Suprapubic skin (tissue), 4 donors: ENCODE data around the gene DNAH17.

Experiments
- EP300 ChIP-seq: sonication (generic); formaldehyde crosslinking; IDR thresholded peaks from one replicate; pipeline ENCODE4 v1.6.1; 2017; ENCODE audit warnings: antibody characterized with exemption
- POLR2AphosphoS5 ChIP-seq, 3 donors: sonication (generic); formaldehyde crosslinking; IDR thresholded peaks; one replicate each; pipeline ENCODE4 v1.6.1; 2017; ENCODE audit warnings: antibody characterized with exemption in 3 of 3
- TF ChIP-seq, protein P1 (sequence below), 2 donors: fragments of 200-600 bp in 1 of 2; fragments of 450-650 bp in 1 of 2; sonication (generic) in 1 of 2; IDR thresholded peaks; one replicate each; pipeline ENCODE4 v1.5.1; 2016 to 2019; ENCODE audit warnings: antibody characterized with exemption in 2 of 2, mild to moderate bottlenecking in 1 of 2, moderate library complexity in 1 of 2

DNA sequence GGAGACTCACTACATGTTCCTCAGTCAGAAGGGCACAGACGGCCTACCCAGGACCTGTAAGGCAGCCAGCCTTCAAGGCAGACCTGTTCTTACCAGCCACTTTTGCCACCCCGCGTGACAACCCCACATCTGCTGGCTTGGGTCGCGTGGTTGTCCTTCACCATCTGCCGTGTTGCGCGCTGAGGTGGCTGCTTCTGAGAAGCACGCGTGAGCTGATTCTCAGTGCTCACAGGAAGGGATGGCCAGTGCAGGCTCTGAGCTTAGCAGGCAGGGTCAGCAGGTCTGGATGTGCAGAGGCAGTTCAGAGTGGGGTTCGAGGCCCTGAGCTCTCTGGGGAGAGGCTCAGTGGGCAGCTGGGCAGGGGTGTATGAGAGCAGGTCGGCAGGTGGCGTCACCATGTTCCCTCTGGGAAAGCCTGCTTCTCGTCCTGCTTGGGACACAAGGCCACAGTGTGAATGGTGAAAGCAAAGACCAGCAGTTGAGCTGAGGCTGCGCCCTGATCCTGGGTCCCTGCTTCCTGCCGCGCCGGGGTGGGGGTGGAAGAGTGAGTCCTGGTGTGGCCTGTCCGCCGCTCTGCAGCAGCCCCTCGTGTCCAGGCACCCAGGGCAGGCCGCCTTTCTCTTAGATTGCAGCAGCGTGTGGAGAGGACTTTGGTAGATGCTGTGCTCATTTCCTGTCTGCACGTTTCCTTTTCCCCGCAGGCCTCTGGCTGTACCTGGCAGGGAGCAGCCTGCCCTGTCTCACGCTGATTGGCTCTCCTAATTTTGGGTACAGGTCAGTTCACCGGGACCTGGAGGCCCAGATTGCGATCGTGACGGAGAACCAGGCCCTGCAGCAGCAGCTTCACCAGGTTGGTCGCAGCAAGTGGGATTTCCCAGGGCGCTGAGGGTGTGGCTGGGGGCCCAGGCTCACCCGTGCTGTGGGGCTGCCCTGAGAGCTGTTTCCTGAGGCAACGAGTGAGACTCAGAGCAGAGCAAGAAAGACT, 162.7 kb downstream of the DNAH17 start:
- TF ChIP-seq, protein P1, sequence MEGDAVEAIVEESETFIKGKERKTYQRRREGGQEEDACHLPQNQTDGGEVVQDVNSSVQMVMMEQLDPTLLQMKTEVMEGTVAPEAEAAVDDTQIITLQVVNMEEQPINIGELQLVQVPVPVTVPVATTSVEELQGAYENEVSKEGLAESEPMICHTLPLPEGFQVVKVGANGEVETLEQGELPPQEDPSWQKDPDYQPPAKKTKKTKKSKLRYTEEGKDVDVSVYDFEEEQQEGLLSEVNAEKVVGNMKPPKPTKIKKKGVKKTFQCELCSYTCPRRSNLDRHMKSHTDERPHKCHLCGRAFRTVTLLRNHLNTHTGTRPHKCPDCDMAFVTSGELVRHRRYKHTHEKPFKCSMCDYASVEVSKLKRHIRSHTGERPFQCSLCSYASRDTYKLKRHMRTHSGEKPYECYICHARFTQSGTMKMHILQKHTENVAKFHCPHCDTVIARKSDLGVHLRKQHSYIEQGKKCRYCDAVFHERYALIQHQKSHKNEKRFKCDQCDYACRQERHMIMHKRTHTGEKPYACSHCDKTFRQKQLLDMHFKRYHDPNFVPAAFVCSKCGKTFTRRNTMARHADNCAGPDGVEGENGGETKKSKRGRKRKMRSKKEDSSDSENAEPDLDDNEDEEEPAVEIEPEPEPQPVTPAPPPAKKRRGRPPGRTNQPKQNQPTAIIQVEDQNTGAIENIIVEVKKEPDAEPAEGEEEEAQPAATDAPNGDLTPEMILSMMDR (IDR thresholded peaks at IDR 0.05) = no peak
- TF ChIP-seq POLR2AphosphoS5 (IDR thresholded peaks at IDR 0.05) (no peak), EP300 (no peak)
